Posterior cingulate gyrus (tissue), 11 donors: ENCODE results near the gene NCL.
"Not testable (repeated sequence)": the region's sequence is repeated elsewhere in the genome, so short reads cannot be mapped to it uniquely, and the experiment has no call there.

Experiments
- DNase-seq, 10 donors: peaks; one replicate each; pipeline versions ENCODE4 v3.0.0 to v3.0.0-alpha.2; 2020 to 2021; ENCODE audit warnings: mixed read lengths in 3 of 10
- intact Hi-C: fragments of 100-400 bp; cut with DNase I; formaldehyde crosslinking; loops from one replicate; pipeline ENCODE4 v1.15.1; 2023

The NCL gene

GRCh38 chr2:231411237-231411636 lies 53.0 kb downstream of the NCL start:
- intact Hi-C loops, result loop anchor here (2.0 to 5.0 kb wide), 2 partner anchors 41 to 306 kb away; no protein-coding TSS in a partner anchor
- DNase-seq, result peak in 1 of 10 donors; percentile 17

- DNase-seq, result peak in 1 of 10 donors; percentile 62
- intact Hi-C loops, result loop anchor here (2.0 to 5.0 kb wide), 2 partner anchors 42 to 306 kb away; no protein-coding TSS in a partner anchor
Measured at GRCh38 chr2:231410293-231411004, 53.8 kb downstream of the NCL start.

- DNase-seq, result no peak
- intact Hi-C loops, result loop anchor here (2.0 to 5.0 kb wide), 3 partner anchors 43 to 305 kb away; no protein-coding TSS in a partner anchor
Measured at GRCh38 chr2:231409776-231410175, 54.5 kb downstream of the NCL start.

GRCh38 chr2:231408304-231408703 lies 56.0 kb downstream of the NCL start:
- DNase-seq, result not testable (repeated sequence)
- intact Hi-C loops, result loop anchor here (2.0 kb wide), 1 partner anchor 116 kb away; no protein-coding TSS in a partner anchor

- not testable (repeated sequence) for DNase-seq
- intact Hi-C loops, result loop anchor here (2.0 kb wide), 1 partner anchor 115 kb away; no protein-coding TSS in a partner anchor
Measured at GRCh38 chr2:231407686-231408085, 56.6 kb downstream of the NCL start.

GRCh38 chr2:231405601-231406367 lies 58.5 kb downstream of the NCL start:
- intact Hi-C loops, result not testable (repeated sequence)

GRCh38 chr2:231404183-231404578 lies 60.1 kb downstream of the NCL start:
- peak in 3 of 10 donors; percentile 39 to 57 (median 50) for DNase-seq
- intact Hi-C loops, result not testable (repeated sequence)

More at GRCh38 chr2:231405601-231406367, 58.5 kb downstream of the NCL start:
- DNase-seq, result peak in 2 of 10 donors; percentile 34 to 55
